HepG2 (cell line): Measurements from ENCODE around the gene AMZ1. TPM values are rescaled to one million over a fixed set of nuclear protein-coding genes. Genes with fewer than 3 reads are reported as not detected.

Experiments
- ATAC-seq: fragments of 200-7000 bp; cut with Tn5 transposase; 3 replicates; pipeline ENCODE4 v1.9.1; 2020; ENCODE audit warnings: mild to moderate bottlenecking, moderate library complexity
- BruUV-seq: library from RNA; stranded (reverse); fragments of 400-500 nt; replicated peaks from 2 replicates; lab custom pipeline; 2021; lab: Mats Ljungman, UMichigan
- CTCF ChIA-PET: fragments of 300-600 bp; formaldehyde crosslinking; extraction: SDS; loops from one replicate; lab custom pipeline; 2021; ENCODE audit warnings: low total read pairs, inconsistent platforms, low intra/inter-chr PET ratio; lab: Yijun Ruan, JAX
- POLR2A ChIA-PET: fragments of 350-600 bp; sonication (Branson Sonifier 250); formaldehyde crosslinking; loops from one replicate; lab custom pipeline; 2020; ENCODE audit warnings: antibody characterized with exemption, inconsistent platforms; lab: Yijun Ruan, JAX
- DNase-seq: peaks from one replicate; pipeline ENCODE4 v3.0.0-alpha.2; 2015; ENCODE audit warnings: low spot score
- FAIRE-seq: peaks from 3 replicates; lab custom pipeline; 2011; peaks lifted over from hg19 to GRCh38; lab: Jason Lieb, UNC
- H2AFZ ChIP-seq: one replicate; pipeline ENCODE4 v1.6.1; 2011; ENCODE audit warnings: low read length, inconsistent platforms
- H3K27ac ChIP-seq: fragments of 300-600 bp; 3 replicates; pipeline ENCODE4 v1.8.0; 2011; ENCODE audit warnings: mixed run types, mild to moderate bottlenecking, mixed read lengths, low read length, inconsistent platforms; ENCODE audit not compliant: insufficient read depth; ENCODE audit errors: extremely low read length
- H3K27me3 ChIP-seq, 2 experiments: fragments of 200-600 bp in 1 of 2; 2 replicates in 1 of 2; 3 replicates in 1 of 2; pipeline versions ENCODE4 v1.6.0 to v1.8.0; 2011; ENCODE audit warnings: low read length in 2 of 2, mild to moderate bottlenecking in 2 of 2, moderate library complexity in 2 of 2, inconsistent platforms in 1 of 2; ENCODE audit not compliant: insufficient read depth in 2 of 2, control insufficient read depth in 1 of 2
- H3K36me3 ChIP-seq, 2 experiments: fragments of 200-600 bp in 1 of 2; replicated peaks in 1 of 2; 2 replicates in 1 of 2; 3 replicates in 1 of 2; pipeline versions ENCODE4 v1.5.1 to v1.8.0; 2011; ENCODE audit warnings: low read length in 2 of 2, inconsistent platforms in 1 of 2; ENCODE audit not compliant: insufficient read depth in 2 of 2, control insufficient read depth in 1 of 2
- H3K4me1 ChIP-seq: 2 replicates; pipeline ENCODE4 v1.5.1; 2012; ENCODE audit warnings: low read length, inconsistent platforms; ENCODE audit not compliant: insufficient read depth
- H3K4me2 ChIP-seq: 2 replicates; pipeline ENCODE4 v1.6.0; 2011; ENCODE audit warnings: low read depth, low read length, inconsistent platforms
- H3K4me3 ChIP-seq, 3 experiments: fragments of 200-600 bp in 1 of 3; sonication (generic), shearing (Covaris generic) in 1 of 3; replicated peaks in 1 of 3; 2 replicates each; pipeline ENCODE4 v1.5.1; 2011 to 2016; ENCODE audit warnings: low read length in 3 of 3, inconsistent platforms in 2 of 3, low read depth in 2 of 3, mild to moderate bottlenecking in 2 of 3, control low read depth in 1 of 3, mixed read lengths in 1 of 3; ENCODE audit not compliant: insufficient read depth in 1 of 3
- H3K79me2 ChIP-seq: one replicate; pipeline ENCODE4 v1.6.1; 2011; ENCODE audit warnings: low read length, inconsistent platforms; ENCODE audit not compliant: insufficient read depth
- H3K9ac ChIP-seq: 2 replicates; pipeline ENCODE4 v1.6.0; 2011; ENCODE audit warnings: mild to moderate bottlenecking, low read depth, low read length, inconsistent platforms; ENCODE audit not compliant: insufficient read depth
- H3K9me3 ChIP-seq: 2 replicates; pipeline ENCODE4 v1.5.1; 2012; ENCODE audit warnings: mild to moderate bottlenecking, low read length
- H4K20me1 ChIP-seq: 2 replicates; pipeline ENCODE4 v1.6.0; 2011; ENCODE audit warnings: inconsistent platforms, mild to moderate bottlenecking, low read length, moderate library complexity; ENCODE audit not compliant: insufficient read depth
- CBX2 ChIP-seq, 2 experiments: fragments of 200-600 bp in 1 of 2; sonication (generic); formaldehyde crosslinking in 1 of 2; IDR thresholded peaks; 2 replicates each; pipeline versions ENCODE4 v1.7.0 to v1.8.1; 2018 to 2022; ENCODE audit warnings: low read depth in 2 of 2, low read length in 1 of 2, mild to moderate bottlenecking in 1 of 2, missing genetic modification reagents in 1 of 2
- HNRNPUL1 ChIP-seq: fragments of 200-400 bp; formaldehyde crosslinking; IDR thresholded peaks from 2 replicates; pipeline ENCODE4 v1.6.1; 2017; ENCODE audit warnings: low read depth, mild to moderate bottlenecking, low read length, moderate library complexity
- HOXA9 ChIP-seq: sonication (generic); formaldehyde crosslinking; IDR thresholded peaks from 2 replicates; pipeline ENCODE4 v1.8.1; 2022; ENCODE audit warnings: missing genetic modification reagents, mild to moderate bottlenecking, moderate library complexity, borderline replicate concordance
- PAWR ChIP-seq: sonication (generic); formaldehyde crosslinking; IDR thresholded peaks from 2 replicates; pipeline ENCODE4 v1.4.0; 2020; ENCODE audit warnings: missing genetic modification reagents, mild to moderate bottlenecking, borderline replicate concordance
- SALL2 ChIP-seq: sonication (generic); formaldehyde crosslinking; IDR thresholded peaks from 2 replicates; pipeline ENCODE4 v1.8.1; 2023; ENCODE audit warnings: mild to moderate bottlenecking, missing genetic modification reagents, inconsistent platforms
- SIN3B ChIP-seq: fragments of 150-350 bp; IDR thresholded peaks from 2 replicates; pipeline ENCODE4 v1.6.1; 2014; ENCODE audit warnings: low read length
- SNRNP70 ChIP-seq: fragments of 200-400 bp; formaldehyde crosslinking; IDR thresholded peaks from 2 replicates; pipeline ENCODE4 v1.6.1; 2017; ENCODE audit warnings: mild to moderate bottlenecking, low read depth, low read length, moderate library complexity
- STAG1 ChIP-seq: sonication (generic); formaldehyde crosslinking; IDR thresholded peaks from 2 replicates; pipeline ENCODE4 v1.4.0; 2020; ENCODE audit warnings: missing genetic modification reagents
- ZNF34 ChIP-seq: sonication (generic); formaldehyde crosslinking; IDR thresholded peaks from 2 replicates; pipeline ENCODE4 v1.4.0; 2020; ENCODE audit warnings: mild to moderate bottlenecking, missing genetic modification reagents, borderline replicate concordance
- ZNF614 ChIP-seq: IDR thresholded peaks from 2 replicates; pipeline ENCODE4 v1.6.1; 2018; ENCODE audit warnings: missing biosample characterization, missing genetic modification reagents, inconsistent platforms, borderline replicate concordance
- ZNF660 ChIP-seq: sonication (generic); formaldehyde crosslinking; IDR thresholded peaks from 2 replicates; pipeline ENCODE4 v1.5.1; 2020; ENCODE audit warnings: mild to moderate bottlenecking, low read depth, missing genetic modification reagents, borderline replicate concordance
- ZNF781 ChIP-seq: sonication (generic); formaldehyde crosslinking; IDR thresholded peaks from 2 replicates; pipeline ENCODE4 v1.5.1; 2020; ENCODE audit warnings: borderline replicate concordance, mild to moderate bottlenecking, missing genetic modification reagents; ENCODE audit errors: not compliant biosample characterization
- WGBS: methylation state at CpG from one replicate; pipeline ENCODE4 v1.1.6; 2017; ENCODE audit warnings: low lambda C conversion rate; 5-methylcytosine and 5-hydroxymethylcytosine counted together
- in situ Hi-C: cut with HindIII; loops from 2 replicates; pipeline ENCODE4 v1.10.0; 2017; ENCODE audit warnings: low pct_unique_long_range_greater_than_20kb; ENCODE audit not compliant: extremely low pct_ligation_motif_present
- intact Hi-C: fragments of 100-400 bp; cut with micrococcal nuclease; formaldehyde crosslinking; loops from one replicate; pipeline ENCODE4 v1.10.0; 2022; ENCODE audit not compliant: unreplicated experiment
- polyA plus RNA-seq, 8 experiments: library from polyadenylated mRNA; depleted of rRNA in 3 of 8; stranded (reverse) in 7 of 8; unstranded in 1 of 8; fragments of >200 nt; fragmentation: Illumina TruSeq in 4 of 8; extraction: Trizol in 4 of 8; gene quantifications; 2 replicates each; pipeline versions ENCODE4 v1.2.1 to v1.2.3, GENCODE V29; 2011 to 2016; ENCODE audit warnings: low read depth in 4 of 8, missing spikeins in 1 of 8, mixed read lengths in 1 of 8; ENCODE audit not compliant: insufficient read depth in 1 of 8
- total RNA-seq, 5 experiments: library from RNA; depleted of rRNA; stranded (reverse); fragments of >200 nt; fragmentation: Illumina TruSeq; extraction: Trizol; gene quantifications; 2 replicates each; pipeline ENCODE4 v1.2.3, GENCODE V29; 2016; ENCODE audit warnings: low read depth in 1 of 5
- TF ChIP-seq, protein P1 (sequence below): sonication (generic); formaldehyde crosslinking; IDR thresholded peaks from 2 replicates; pipeline ENCODE4 v1.4.0; 2020; ENCODE audit warnings: missing genetic modification reagents
- TF ChIP-seq, protein P2 (sequence below): sonication (generic); formaldehyde crosslinking; IDR thresholded peaks from 2 replicates; pipeline ENCODE4 v1.5.1; 2020; ENCODE audit warnings: mild to moderate bottlenecking, missing genetic modification reagents, moderate library complexity

Gene AMZ1
- total and polyA plus RNA-seq, 2 of the 13 experiments (the other 11 are each of a cell fraction or from before 2014, with no cell fraction given): 0.03 TPM; not detected in 1

DNA sequence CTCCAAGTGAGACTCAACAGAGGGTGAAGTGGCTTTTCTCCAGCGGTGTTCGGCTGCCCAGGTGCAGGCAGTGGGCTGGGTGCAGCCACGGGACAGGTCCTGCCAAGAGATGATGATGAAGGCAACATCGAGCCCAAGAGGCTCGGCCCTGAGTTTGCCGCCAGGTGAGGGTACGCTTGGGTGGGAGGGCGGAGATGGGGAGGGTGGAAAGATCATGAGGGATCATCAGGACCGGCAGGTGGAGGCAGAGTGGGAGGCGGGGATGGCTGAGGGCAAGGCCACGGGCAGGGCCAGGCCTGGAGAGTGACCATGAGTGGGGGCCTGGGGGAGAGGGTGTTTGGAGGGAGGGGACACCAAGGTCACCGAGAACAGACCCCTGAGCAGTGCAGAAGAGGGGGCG, 17.8 kb upstream of the AMZ1 start:
- intact Hi-C loops (loop anchor here (2.0 kb wide), 1 partner anchor 39 kb away; no protein-coding TSS in a partner anchor), in situ Hi-C loops (no loop called here)
- H3K79me2 ChIP-seq: no peaks in the 10 kb centered on the region
- no TSS peak for BruUV-seq
- ChIA-PET POLR2A (no interaction called here), CTCF (interaction anchor here (0.7 to 3.3 kb wide), 4 partner anchors 11 to 49 kb away, joined by 3 to 15 read pairs (median 7); no protein-coding TSS in a partner anchor)
- H3K9ac ChIP-seq: no peak overlapping the region
- no peak overlapping the region for H2AFZ ChIP-seq
- peaks cover 33% of the 10 kb centered on the region for H3K4me1 ChIP-seq
- H3K9me3 ChIP-seq: no peaks in the 10 kb centered on the region
- ATAC-seq (no peak), DNase-seq (no peak), FAIRE-seq (no peak)
- no peaks in the 10 kb centered on the region for H3K36me3 ChIP-seq
- WGBS: 32% methylated on average over 13 of the region's 13 CpGs
- no peak overlapping the region for H3K4me3 ChIP-seq
- H3K27ac ChIP-seq: no peak overlapping the region
- H4K20me1 ChIP-seq: no peaks in the 10 kb centered on the region
- TF ChIP-seq SALL2 (no peak), HOXA9 (CRISPR knock-in tag) (no peak), ZNF614 (no peak), STAG1 (CRISPR knock-in tag) (no peak), ZNF781 (CRISPR knock-in tag) (no peak), SNRNP70 (no peak), PAWR (CRISPR knock-in tag) (no peak), SIN3B (no peak), CBX2 (IDR thresholded peaks at IDR 0.05; ENCODE audit: low read depth, low read length) (no peak), CBX2 (CRISPR knock-in tag; IDR thresholded peaks at IDR 0.05; ENCODE audit: low read depth) (no peak), ZNF660 (CRISPR knock-in tag) (no peak), ZNF34 (no peak), HNRNPUL1 (no peak)
- TF ChIP-seq, protein P1, sequence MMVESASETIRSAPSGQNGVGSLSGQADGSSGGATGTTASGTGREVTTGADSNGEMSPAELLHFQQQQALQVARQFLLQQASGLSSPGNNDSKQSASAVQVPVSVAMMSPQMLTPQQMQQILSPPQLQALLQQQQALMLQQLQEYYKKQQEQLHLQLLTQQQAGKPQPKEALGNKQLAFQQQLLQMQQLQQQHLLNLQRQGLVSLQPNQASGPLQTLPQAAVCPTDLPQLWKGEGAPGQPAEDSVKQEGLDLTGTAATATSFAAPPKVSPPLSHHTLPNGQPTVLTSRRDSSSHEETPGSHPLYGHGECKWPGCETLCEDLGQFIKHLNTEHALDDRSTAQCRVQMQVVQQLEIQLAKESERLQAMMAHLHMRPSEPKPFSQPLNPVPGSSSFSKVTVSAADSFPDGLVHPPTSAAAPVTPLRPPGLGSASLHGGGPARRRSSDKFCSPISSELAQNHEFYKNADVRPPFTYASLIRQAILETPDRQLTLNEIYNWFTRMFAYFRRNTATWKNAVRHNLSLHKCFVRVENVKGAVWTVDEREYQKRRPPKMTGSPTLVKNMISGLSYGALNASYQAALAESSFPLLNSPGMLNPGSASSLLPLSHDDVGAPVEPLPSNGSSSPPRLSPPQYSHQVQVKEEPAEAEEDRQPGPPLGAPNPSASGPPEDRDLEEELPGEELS (CRISPR knock-in tag): no peak
- TF ChIP-seq, protein P2, sequence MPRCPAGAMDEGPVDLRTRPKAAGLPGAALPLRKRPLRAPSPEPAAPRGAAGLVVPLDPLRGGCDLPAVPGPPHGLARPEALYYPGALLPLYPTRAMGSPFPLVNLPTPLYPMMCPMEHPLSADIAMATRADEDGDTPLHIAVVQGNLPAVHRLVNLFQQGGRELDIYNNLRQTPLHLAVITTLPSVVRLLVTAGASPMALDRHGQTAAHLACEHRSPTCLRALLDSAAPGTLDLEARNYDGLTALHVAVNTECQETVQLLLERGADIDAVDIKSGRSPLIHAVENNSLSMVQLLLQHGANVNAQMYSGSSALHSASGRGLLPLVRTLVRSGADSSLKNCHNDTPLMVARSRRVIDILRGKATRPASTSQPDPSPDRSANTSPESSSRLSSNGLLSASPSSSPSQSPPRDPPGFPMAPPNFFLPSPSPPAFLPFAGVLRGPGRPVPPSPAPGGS (CRISPR knock-in tag): no peak
- H3K27me3 ChIP-seq: peaks cover 3 to 24% of the 10 kb centered on the region in 2 experiments; a peak in 4 of 5 replicates
- H3K4me2 ChIP-seq: no peak overlapping the region
